GDM1 (cell line): Measurements from ENCODE around the gene ANKRD44.

Source experiments
- DNase-seq: peaks from one replicate; lab custom pipeline; 2025; lab: John Stamatoyannopoulos, UW

Gene ANKRD44

GRCh38 chr2:196957881-196958525 lies 352.6 kb downstream of the ANKRD44 start:
- DNase-seq, result no peak

GRCh38 chr2:196957442-196957841 lies 353.1 kb downstream of the ANKRD44 start:
- DNase-seq, result no peak

GRCh38 chr2:196956069-196956468 lies 354.5 kb downstream of the ANKRD44 start:
- DNase-seq, result no peak

GRCh38 chr2:196955036-196955435 lies 355.5 kb downstream of the ANKRD44 start:
- no peak for DNase-seq

GRCh38 chr2:196954001-196954400 lies 356.6 kb downstream of the ANKRD44 start:
- DNase-seq, result no peak

GRCh38 chr2:196952936-196953335 lies 357.6 kb downstream of the ANKRD44 start:
- DNase-seq, result no peak

DNA sequence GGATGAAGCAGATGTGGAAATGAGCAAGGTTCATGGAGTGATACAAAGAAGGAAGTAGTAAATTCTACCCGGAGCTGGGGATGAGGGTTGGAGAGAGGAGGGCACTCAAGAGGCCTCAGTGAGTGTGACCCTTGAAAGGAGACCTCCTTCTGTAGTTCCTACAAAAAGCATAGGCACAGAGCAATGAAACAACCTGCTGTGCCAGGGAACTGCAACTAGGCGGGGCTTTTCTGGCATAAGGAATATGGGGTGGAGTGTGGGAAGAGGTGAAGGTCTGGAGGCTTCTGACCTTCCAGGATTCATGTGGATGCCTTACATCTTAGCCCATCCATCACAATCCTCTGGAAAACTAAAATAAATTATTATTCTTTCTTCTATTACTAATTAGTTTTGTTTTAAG lies 358.6 kb downstream of the ANKRD44 start:
- DNase-seq, result no peak

DNA sequence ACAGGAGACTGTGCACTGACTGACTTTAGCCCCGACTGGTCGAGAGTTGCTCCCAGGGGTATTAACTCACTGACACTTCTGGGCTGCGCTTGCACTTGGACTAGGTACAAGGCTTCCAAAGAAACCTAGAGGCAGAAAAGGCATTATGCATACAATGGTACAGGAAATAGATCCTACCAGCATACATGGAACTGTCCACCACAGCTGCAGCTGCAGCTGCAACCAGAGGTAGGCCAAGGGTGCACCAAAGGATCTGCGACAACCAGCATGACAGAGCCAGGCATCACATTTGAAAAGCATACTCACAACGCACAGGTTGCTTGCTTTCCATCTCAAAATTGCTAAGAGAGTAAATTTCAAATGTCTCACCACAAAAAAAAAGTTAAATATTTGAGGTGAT lies 361.5 kb downstream of the ANKRD44 start:
- no peak for DNase-seq

GRCh38 chr2:196944570-196944969 lies 366.0 kb downstream of the ANKRD44 start:
- DNase-seq, result no peak

GRCh38 chr2:196941398-196942078 lies 369.0 kb downstream of the ANKRD44 start:
- no peak for DNase-seq

DNA sequence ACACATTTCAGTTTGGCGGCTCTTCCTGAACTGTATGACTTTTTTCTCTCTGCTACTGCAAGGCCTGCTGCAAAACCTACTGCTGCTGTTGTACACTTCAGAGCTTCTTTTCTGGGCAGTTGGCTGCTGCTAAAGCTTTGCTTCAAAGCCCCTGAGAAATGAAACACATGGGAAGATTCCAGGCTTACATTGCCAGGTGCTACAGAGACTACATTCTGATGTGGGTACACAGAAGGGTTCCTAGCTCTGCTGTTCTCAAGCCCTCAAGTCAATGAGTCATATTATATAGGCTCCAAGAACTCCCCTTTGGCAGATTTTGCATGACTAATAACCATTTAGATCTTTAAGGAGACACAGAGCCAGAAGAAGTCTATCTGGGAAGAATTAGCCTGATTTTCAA lies 371.2 kb downstream of the ANKRD44 start:
- DNase-seq, result no peak
